ENCODE results near the gene IRS2.

The IRS2 gene

DNA sequence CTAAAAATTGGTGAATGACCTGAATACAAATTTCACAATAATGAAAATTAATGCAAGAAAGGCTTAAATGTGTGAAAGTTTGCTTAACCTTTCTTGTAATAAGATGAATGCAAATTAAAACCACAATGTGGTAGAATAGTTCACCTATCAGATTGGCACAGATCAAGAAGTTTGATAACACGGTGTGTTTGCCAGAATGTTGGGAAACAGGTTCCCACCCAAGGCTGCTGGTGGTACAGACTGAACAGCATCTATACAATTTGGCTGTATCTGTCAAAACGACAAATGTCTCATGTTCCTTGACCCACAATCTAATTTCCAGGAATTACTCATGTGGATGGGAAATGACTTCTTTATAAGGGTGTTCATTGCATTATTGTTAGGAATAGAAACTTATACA lies 8.6 kb upstream of the IRS2 start:
- intact Hi-C loops (cut with DNase I; ENCODE audit: low total_unique reads), result no loop called here
- Histone ChIP-seq H3K9me3 (no peaks in the 10 kb centered on the region), H3K27me3 (no peaks in the 10 kb centered on the region), H3K4me3 (no peak overlapping the region), H3K4me1 (peaks cover 0 to 13% (median 2%) of the 10 kb centered on the region in 4 donors), H3K27ac (no peak overlapping the region), H3K36me3 (no peaks in the 10 kb centered on the region)
- no peak for DNase-seq
- TF ChIP-seq, protein P1, sequence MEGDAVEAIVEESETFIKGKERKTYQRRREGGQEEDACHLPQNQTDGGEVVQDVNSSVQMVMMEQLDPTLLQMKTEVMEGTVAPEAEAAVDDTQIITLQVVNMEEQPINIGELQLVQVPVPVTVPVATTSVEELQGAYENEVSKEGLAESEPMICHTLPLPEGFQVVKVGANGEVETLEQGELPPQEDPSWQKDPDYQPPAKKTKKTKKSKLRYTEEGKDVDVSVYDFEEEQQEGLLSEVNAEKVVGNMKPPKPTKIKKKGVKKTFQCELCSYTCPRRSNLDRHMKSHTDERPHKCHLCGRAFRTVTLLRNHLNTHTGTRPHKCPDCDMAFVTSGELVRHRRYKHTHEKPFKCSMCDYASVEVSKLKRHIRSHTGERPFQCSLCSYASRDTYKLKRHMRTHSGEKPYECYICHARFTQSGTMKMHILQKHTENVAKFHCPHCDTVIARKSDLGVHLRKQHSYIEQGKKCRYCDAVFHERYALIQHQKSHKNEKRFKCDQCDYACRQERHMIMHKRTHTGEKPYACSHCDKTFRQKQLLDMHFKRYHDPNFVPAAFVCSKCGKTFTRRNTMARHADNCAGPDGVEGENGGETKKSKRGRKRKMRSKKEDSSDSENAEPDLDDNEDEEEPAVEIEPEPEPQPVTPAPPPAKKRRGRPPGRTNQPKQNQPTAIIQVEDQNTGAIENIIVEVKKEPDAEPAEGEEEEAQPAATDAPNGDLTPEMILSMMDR (IDR thresholded peaks at IDR 0.05), result no peak

DNA sequence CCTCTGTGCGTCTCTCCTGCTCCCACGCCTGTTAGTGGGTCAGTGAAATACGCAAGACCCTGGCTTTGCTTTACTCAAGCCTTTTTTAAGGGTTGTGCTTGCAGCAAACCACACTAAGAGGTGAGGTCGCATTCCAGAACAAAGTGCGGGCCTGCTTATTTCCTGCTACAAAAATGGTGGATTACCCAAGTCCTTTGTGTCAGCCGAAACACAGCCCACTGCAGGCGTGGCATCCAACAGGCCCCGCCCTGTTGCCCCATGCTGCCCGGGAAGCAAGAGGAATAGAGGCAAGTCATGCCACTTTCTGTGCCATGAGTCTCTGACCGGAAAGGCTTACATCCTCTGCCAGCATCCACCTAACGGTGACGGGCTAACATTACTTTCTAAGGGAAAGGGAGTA lies 7.7 kb upstream of the IRS2 start:
- Histone ChIP-seq H3K36me3 (no peaks in the 10 kb centered on the region), H3K9me3 (no peaks in the 10 kb centered on the region), H3K27me3 (no peaks in the 10 kb centered on the region), H3K4me3 (no peak overlapping the region), H3K4me1 (peaks cover 0 to 22% (median 4%) of the 10 kb centered on the region in 4 donors), H3K27ac (no peak overlapping the region)
- no peak for DNase-seq
- intact Hi-C loops (cut with DNase I; ENCODE audit: low total_unique reads), result no loop called here
- TF ChIP-seq, protein P1 (IDR thresholded peaks at IDR 0.05), result no peak

DNA sequence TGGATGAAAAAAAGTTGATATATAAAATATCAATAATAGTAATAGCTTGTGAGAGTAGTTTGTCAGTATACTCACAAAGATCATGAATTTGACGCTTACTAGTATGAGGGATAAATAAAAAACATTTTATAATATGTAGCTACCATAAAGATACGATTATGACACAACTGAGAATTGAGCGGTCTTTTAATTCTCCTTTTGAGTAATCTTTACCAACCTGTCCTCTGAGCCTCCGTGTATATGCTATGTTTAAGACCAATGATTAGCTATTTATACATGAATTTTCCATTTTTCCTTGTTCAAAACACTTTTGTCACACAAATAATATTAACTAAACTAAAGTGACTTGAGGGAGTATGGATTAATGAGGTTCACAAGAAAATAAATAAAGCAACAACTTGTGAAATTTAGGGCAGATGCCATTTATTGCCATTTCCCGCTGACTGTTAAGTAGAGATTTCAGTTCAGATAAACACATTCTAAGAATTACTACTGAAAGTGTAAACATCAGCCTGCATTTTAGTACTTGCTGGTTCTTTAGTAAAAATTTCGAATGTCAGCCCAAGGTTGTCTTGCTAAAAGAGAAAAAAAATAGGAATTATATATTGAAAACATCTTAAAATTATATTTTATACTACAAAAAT lies 6.2 kb upstream of the IRS2 start:
- intact Hi-C loops (cut with DNase I; ENCODE audit: low total_unique reads), result no loop called here
- no peaks in the 10 kb centered on the region for H3K9me3 ChIP-seq
- H3K36me3 ChIP-seq, result no peaks in the 10 kb centered on the region
- peaks cover 0 to 38% (median 16%) of the 10 kb centered on the region in 4 donors for H3K4me1 ChIP-seq
- no peak overlapping the region for H3K27ac ChIP-seq
- TF ChIP-seq, protein P1 (IDR thresholded peaks at IDR 0.05), result no peak
- H3K27me3 ChIP-seq, result no peaks in the 10 kb centered on the region
- H3K4me3 ChIP-seq, result no peak overlapping the region
- no peak for DNase-seq

DNA sequence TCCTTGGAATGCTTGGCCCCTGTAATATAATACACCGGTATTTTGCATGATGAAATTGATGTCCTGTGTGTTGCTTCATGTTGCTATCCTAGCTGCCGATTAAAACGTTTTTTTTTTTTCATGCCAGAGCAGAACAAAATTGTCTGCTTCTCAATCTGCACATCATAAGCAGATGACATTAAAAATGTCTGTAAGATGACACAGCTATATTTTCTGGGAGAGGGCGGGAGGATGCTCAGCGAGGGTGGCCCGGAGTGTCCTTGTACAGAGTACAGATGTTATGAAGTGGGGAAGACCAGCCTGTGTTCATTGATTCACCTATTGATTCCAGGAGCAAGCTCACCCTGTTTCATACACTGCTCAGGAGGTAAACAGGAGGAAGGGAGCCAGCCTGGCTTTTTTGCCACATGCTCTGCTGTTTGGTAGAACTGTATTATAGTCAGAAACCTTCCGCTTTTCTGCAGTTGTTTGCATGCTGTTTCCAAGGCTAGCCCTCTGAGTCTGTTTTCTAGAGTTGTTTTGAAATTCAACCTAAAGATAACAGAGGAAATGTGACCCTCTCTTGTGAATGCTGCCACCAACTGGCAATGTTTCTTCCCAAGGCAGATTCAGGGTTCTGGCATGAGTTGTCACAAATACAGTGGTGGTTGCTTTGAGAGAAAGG lies 4.7 kb upstream of the IRS2 start:
- TF ChIP-seq, protein P1 (IDR thresholded peaks at IDR 0.05), result no peak
- intact Hi-C loops (cut with DNase I; ENCODE audit: low total_unique reads), result no loop called here
- H3K27ac ChIP-seq, result peak overlapping the region in 1 of 2 donors; percentile 18

DNA sequence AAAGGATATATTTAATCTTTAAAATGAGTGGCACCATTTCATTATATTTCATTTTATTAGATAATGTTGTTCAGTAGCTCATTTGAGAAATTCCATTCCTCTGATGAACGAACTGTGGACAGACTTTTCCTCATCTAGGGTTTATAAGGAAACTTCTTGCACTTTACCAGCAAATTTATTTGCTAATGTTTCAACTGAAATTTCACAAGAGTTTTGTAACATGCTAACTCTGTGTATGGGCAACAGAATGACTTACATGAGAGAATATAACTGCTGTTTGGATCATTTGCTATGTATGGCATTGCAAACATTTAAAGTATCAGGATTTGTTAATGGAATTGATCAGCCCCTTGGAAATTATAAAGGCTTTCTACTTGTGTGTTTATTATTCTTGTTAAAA lies 3.7 kb upstream of the IRS2 start:
- Histone ChIP-seq H3K4me3 (no peak overlapping the region), H3K36me3 (no peaks in the 10 kb centered on the region), H3K4me1 (peaks cover 0 to 39% (median 16%) of the 10 kb centered on the region in 4 donors), H3K27ac (peak overlapping the region; percentile 94 to 98), H3K9me3 (no peaks in the 10 kb centered on the region), H3K27me3 (no peaks in the 10 kb centered on the region)
- intact Hi-C loops (cut with DNase I; ENCODE audit: low total_unique reads), result no loop called here
- TF ChIP-seq, protein P1 (IDR thresholded peaks at IDR 0.05), result no peak
- no peak for DNase-seq

More for the DNA sequence above, 4.7 kb upstream of the IRS2 start:
- Histone ChIP-seq H3K36me3 (no peaks in the 10 kb centered on the region), H3K4me1 (peaks cover 0 to 39% (median 16%) of the 10 kb centered on the region in 4 donors), H3K27me3 (no peaks in the 10 kb centered on the region), H3K4me3 (no peak overlapping the region), H3K9me3 (no peaks in the 10 kb centered on the region)
- no peak for DNase-seq

Measured in tibial artery (tissue), 4 donors.